IgD-negative memory B cell (primary cell): ENCODE results near the gene ZNF518A. TPM values are rescaled to one million over a fixed set of nuclear protein-coding genes. Genes with fewer than 3 reads are reported as not detected.
A peak's percentile ranks its signal among the peaks of the same experiment; 100 is the strongest.

Experiments
- H3K27ac Mint-ChIP-seq, 3 donors: one replicate each; pipeline ENCODE4 v1.8.0; 2020 to 2022; ENCODE audit warnings: mild to moderate bottlenecking in 3 of 3, mixed read lengths in 3 of 3, moderate library complexity in 1 of 3
- H3K27me3 Mint-ChIP-seq: one replicate; pipeline ENCODE4 v1.8.0; 2021; ENCODE audit warnings: mixed read lengths
- H3K36me3 Mint-ChIP-seq: one replicate; pipeline ENCODE4 v1.8.0; 2020; ENCODE audit warnings: mild to moderate bottlenecking, mixed read lengths
- H3K4me1 Mint-ChIP-seq, 3 donors: one replicate each; pipeline ENCODE4 v1.8.0; 2020 to 2022; ENCODE audit warnings: mixed read lengths in 3 of 3, mild to moderate bottlenecking in 1 of 3
- H3K4me3 Mint-ChIP-seq, 4 donors: one replicate each; pipeline ENCODE4 v1.8.0; 2020 to 2022; ENCODE audit warnings: mild to moderate bottlenecking in 4 of 4, mixed read lengths in 4 of 4, moderate library complexity in 3 of 4
- H3K9me3 Mint-ChIP-seq, 3 donors: one replicate each; pipeline ENCODE4 v1.8.0; 2020 to 2021; ENCODE audit warnings: mixed read lengths in 3 of 3, mild to moderate bottlenecking in 1 of 3
- polyA plus RNA-seq: library from polyadenylated mRNA; unstranded; fragments of 300-500 nt; fragmentation: Illumina TruSeq; gene quantifications from one replicate; pipeline ENCODE4 v1.2.3, GENCODE V29; 2021

ZNF518A gene
- polyA plus RNA-seq = 12.8 TPM

- peaks cover 10 to 22% (median 13%) of the 10 kb centered on the region in 3 donors for H3K4me1 Mint-ChIP-seq
- H3K36me3 Mint-ChIP-seq = peaks cover 13% of the 10 kb centered on the region
Measured at GRCh38 chr10:96129387-96130325, at the start of gene ZNF518A. Gene ZNF518A (plus strand): TSS chr10:96130297. CDS start chr10:96156323, 26,026 bp downstream.

GRCh38 chr10:96082153-96082552 is 47.9 kb upstream of the ZNF518A start:
- H3K9me3 Mint-ChIP-seq = no peaks in the 10 kb centered on the region
- H3K27me3 Mint-ChIP-seq = no peaks in the 10 kb centered on the region
- peaks cover 17% of the 10 kb centered on the region for H3K36me3 Mint-ChIP-seq
- H3K4me3 Mint-ChIP-seq = no peak overlapping the region
- peaks cover 0 to 1% (median 0%) of the 10 kb centered on the region in 3 donors for H3K4me1 Mint-ChIP-seq
- H3K27ac Mint-ChIP-seq = no peak overlapping the region

More at GRCh38 chr10:96129387-96130325, at the start of gene ZNF518A:
- Mint-ChIP-seq H3K27me3 (peaks cover 20% of the 10 kb centered on the region), H3K9me3 (peaks cover 2 to 4% (median 3%) of the 10 kb centered on the region in 3 donors), H3K4me3 (peak within 1 kb of the TSS; percentile 94 to 99 (median 98)), H3K27ac (peak within 1 kb of the TSS; percentile 99 to 100 (median 99))

DNA sequence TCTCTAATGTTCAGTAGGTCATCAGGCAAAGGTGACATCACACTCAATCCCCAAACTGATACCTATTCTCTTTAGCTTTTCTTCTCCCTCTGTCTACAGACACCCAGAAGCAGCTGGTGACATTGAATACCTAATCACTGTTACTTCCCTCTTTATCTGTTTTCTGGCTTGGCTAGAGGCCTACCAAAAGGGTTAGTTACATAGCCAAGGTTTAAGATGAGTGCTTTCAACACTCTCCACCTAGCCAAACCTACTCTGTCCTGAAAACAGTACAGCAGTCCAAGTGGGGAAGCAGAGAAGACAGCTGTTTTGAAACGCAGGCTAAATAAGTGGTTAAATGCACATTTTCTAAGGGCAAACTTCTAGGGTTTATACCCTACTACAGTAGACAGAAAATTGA is 47.3 kb upstream of the ZNF518A start:
- peaks cover 0 to 1% (median 0%) of the 10 kb centered on the region in 3 donors for H3K4me1 Mint-ChIP-seq
- no peaks in the 10 kb centered on the region for H3K9me3 Mint-ChIP-seq
- no peak overlapping the region for H3K27ac Mint-ChIP-seq
- H3K27me3 Mint-ChIP-seq = no peaks in the 10 kb centered on the region
- peaks cover 17% of the 10 kb centered on the region for H3K36me3 Mint-ChIP-seq
- peak overlapping the region in 1 of 4 donors; percentile 34 for H3K4me3 Mint-ChIP-seq

DNA sequence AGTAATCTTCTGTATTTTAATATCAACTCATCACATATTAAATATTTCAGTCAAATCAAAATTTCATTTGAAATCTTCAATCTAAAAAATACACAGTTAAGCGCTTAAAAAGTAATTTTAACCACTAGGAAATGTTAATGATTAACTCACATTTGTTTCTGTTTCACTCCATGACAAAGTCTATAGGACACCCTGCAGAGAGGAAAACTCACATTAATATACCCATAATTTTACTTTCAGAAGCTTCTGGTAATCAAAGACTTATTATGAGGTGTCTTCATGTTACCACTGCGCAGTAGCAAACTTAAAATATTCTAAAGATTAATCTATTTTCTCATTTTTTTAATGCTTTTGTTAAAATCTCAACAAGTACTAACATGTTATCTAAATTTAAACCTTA is 41.0 kb upstream of the ZNF518A start:
- Mint-ChIP-seq H3K4me1 (peaks cover 3 to 14% (median 7%) of the 10 kb centered on the region in 3 donors), H3K27ac (peak overlapping the region in 1 of 3 donors; percentile 99), H3K9me3 (peaks cover 0 to 4% (median 3%) of the 10 kb centered on the region in 3 donors), H3K27me3 (peaks cover 17% of the 10 kb centered on the region), H3K36me3 (peaks cover 5% of the 10 kb centered on the region), H3K4me3 (peak overlapping the region in 3 of 4 donors; percentile 96 to 99 (median 98))

GRCh38 chr10:96089670-96090462 is 40.2 kb upstream of the ZNF518A start:
- H3K27ac Mint-ChIP-seq = peak overlapping the region; percentile 99 to 100 (median 100)
- H3K4me1 Mint-ChIP-seq = peaks cover 3 to 14% (median 7%) of the 10 kb centered on the region in 3 donors
- H3K9me3 Mint-ChIP-seq = peaks cover 0 to 5% (median 5%) of the 10 kb centered on the region in 3 donors
- peak overlapping the region; percentile 96 to 99 (median 97) for H3K4me3 Mint-ChIP-seq
- H3K27me3 Mint-ChIP-seq = peaks cover 21% of the 10 kb centered on the region
- peaks cover 2% of the 10 kb centered on the region for H3K36me3 Mint-ChIP-seq

DNA sequence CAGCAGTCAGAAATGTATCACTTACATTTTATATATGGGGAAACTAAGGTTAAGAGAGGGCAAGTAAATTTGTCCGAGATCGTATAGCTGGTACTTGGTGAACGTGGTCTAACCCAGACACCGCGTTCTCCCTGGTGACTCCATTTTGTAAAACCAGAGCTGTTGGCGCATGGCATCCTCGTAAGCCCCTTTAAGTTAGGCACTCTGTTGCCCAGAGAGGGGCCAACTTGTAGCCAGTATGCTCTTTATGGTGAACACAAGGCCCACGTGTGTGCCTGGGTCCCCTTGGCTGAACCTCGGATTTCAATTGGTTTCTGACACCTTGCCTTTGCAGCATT is 39.7 kb upstream of the ZNF518A start:
- peak overlapping the region; percentile 99 to 100 (median 100) for H3K27ac Mint-ChIP-seq
- peaks cover 0 to 5% (median 5%) of the 10 kb centered on the region in 3 donors for H3K9me3 Mint-ChIP-seq
- peaks cover 27% of the 10 kb centered on the region for H3K27me3 Mint-ChIP-seq
- H3K4me1 Mint-ChIP-seq = peaks cover 3 to 14% (median 7%) of the 10 kb centered on the region in 3 donors
- H3K36me3 Mint-ChIP-seq = no peaks in the 10 kb centered on the region
- H3K4me3 Mint-ChIP-seq = peak overlapping the region; percentile 96 to 99 (median 97)

DNA sequence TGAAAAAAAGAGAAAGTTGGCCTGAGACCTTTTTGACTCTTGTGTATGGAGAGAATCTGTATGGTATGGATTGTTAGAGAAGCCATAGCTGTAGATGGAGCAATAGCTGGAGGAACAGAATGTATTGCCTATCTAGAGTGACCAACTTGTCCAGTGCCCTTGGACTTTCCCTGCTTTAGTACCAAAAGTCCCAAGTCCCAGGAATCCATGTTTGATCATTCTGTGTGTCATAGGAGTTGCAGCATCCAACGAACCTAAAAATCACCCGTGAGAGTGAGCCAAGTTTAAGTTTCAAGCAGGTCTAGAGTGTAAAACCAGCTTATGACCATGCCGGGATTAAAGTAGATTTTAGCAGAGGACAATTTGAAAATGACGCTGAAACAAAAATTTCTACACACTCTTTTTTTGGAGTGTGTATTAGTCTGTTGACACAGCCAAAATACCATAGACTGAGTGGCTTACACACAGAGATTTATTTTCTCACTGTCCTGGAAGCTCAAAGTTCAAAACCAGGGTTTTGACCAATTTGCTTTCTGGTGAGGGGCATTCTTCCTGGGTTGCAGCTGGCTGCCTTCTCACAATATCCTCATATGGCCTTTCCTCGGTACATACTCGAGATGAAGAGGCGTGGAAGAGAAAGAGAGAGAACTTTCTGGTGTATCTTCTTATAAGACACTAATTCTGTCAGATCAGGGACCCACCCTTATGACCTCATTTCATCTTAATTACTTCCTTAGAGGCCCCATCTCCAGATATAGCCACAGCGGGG is 36.9 kb upstream of the ZNF518A start:
- Mint-ChIP-seq H3K4me1 (peaks cover 3 to 14% (median 7%) of the 10 kb centered on the region in 3 donors), H3K36me3 (no peaks in the 10 kb centered on the region), H3K4me3 (peak overlapping the region in 1 of 4 donors; percentile 96), H3K9me3 (peaks cover 0 to 8% (median 5%) of the 10 kb centered on the region in 3 donors), H3K27ac (peak overlapping the region in 1 of 3 donors; percentile 33), H3K27me3 (peaks cover 36% of the 10 kb centered on the region)

DNA sequence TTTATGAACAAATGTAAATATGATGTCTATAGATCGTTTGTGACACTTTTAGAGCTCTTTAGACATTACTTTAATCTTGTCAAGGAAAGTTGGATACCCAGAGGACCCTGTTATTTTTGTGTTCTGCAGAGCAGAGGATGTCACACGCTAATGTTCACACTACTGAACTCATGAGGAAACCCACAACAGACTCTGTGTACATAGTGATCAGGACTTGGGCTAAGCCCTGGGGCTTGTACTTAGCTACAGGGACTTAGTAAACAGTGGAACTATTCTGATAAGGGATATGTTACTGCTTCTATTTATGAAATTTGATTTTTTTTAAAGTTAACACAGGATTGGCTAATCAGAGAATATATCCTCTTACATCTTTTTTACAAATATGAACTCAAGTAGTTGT is 36.1 kb upstream of the ZNF518A start:
- Mint-ChIP-seq H3K27me3 (peaks cover 37% of the 10 kb centered on the region), H3K27ac (peak overlapping the region in 1 of 3 donors; percentile 33), H3K9me3 (peaks cover 0 to 8% (median 5%) of the 10 kb centered on the region in 3 donors), H3K36me3 (no peaks in the 10 kb centered on the region), H3K4me3 (peak overlapping the region in 1 of 4 donors; percentile 6), H3K4me1 (peaks cover 3 to 14% (median 7%) of the 10 kb centered on the region in 3 donors)

- H3K36me3 Mint-ChIP-seq = no peaks in the 10 kb centered on the region
- H3K4me3 Mint-ChIP-seq = peak overlapping the region in 1 of 4 donors; percentile 8
- H3K27ac Mint-ChIP-seq = no peak overlapping the region
- peaks cover 0 to 8% (median 5%) of the 10 kb centered on the region in 3 donors for H3K9me3 Mint-ChIP-seq
- no peaks in the 10 kb centered on the region for H3K4me1 Mint-ChIP-seq
- H3K27me3 Mint-ChIP-seq = peaks cover 48% of the 10 kb centered on the region
Measured at GRCh38 chr10:96096958-96097357, 33.1 kb upstream of the ZNF518A start.

DNA sequence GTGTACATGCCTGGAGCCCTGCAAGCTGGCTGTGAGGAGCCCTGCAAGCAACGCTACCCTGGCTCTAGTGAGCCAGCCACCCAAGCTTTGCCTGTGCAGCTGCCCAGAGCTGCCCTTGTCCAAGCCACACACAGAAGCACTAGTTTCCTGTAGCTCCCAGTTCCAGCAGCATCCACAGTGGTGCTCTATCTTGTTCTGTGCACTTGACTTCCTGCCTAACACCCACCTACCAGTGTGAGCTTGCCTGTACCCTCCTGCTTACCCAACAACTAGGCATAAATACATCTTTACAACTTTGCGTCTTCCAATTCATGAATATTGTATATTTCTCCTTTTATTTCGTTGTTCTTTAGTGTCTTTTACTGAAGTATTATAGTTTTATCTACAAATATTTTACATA is 32.2 kb upstream of the ZNF518A start:
- no peak overlapping the region for H3K27ac Mint-ChIP-seq

DNA sequence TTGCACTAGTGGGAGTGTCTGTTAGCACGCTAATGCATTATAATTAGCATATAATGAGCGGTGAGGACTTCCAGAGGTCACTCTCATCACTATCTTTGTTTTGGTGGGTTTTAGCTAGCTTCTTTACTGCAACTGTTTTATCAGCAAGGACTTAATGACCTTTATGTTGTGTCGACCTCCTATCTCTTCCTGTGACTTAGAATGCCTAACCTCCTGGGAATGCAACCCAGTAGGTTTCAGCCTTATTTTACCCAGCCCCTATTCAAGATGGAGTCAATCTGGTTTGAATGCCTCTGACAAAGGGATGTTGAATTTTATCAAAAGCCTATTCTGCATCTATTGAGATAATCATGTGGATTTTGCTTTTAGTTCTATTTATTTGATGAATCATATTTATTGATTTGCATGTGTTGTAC is 22.5 kb upstream of the ZNF518A start:
- H3K4me1 Mint-ChIP-seq = no peaks in the 10 kb centered on the region
- peaks cover 58% of the 10 kb centered on the region for H3K27me3 Mint-ChIP-seq
- no peak overlapping the region for H3K4me3 Mint-ChIP-seq
- H3K27ac Mint-ChIP-seq = no peak overlapping the region
- H3K9me3 Mint-ChIP-seq = peaks cover 7 to 18% (median 11%) of the 10 kb centered on the region in 3 donors
- H3K36me3 Mint-ChIP-seq = peaks cover 3% of the 10 kb centered on the region

More for the DNA sequence above, 32.2 kb upstream of the ZNF518A start:
- Mint-ChIP-seq H3K4me3 (no peak overlapping the region), H3K4me1 (no peaks in the 10 kb centered on the region), H3K9me3 (peaks cover 0 to 6% (median 5%) of the 10 kb centered on the region in 3 donors), H3K27me3 (peaks cover 44% of the 10 kb centered on the region), H3K36me3 (no peaks in the 10 kb centered on the region)

DNA sequence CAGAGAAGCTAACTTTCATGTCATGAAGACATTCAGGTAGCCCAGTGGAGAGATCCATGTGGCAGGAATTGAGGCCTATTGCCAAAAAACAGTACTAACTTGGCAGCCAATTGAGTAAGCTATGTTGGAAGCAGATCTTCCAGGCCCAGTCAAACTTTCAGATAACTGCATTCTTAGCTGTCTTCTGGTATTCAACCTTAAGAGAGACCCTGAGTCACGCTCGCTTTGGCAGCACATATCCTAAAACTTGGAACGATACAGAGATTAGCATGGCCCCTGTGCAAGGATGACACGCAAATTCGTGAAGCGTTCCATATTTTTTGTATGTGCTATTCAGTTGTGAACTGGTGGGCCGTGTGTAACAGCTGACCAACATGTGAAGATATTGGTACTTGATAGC is 17.6 kb upstream of the ZNF518A start:
- no peak overlapping the region for H3K4me3 Mint-ChIP-seq
- H3K27me3 Mint-ChIP-seq = peaks cover 58% of the 10 kb centered on the region
- no peaks in the 10 kb centered on the region for H3K4me1 Mint-ChIP-seq
- peaks cover 9 to 19% (median 11%) of the 10 kb centered on the region in 3 donors for H3K9me3 Mint-ChIP-seq
- no peak overlapping the region for H3K27ac Mint-ChIP-seq
- H3K36me3 Mint-ChIP-seq = peaks cover 3% of the 10 kb centered on the region

GRCh38 chr10:96118604-96119450 is 11.3 kb upstream of the ZNF518A start:
- Mint-ChIP-seq H3K27ac (no peak overlapping the region), H3K27me3 (peaks cover 36% of the 10 kb centered on the region), H3K9me3 (peaks cover 0 to 2% (median 1%) of the 10 kb centered on the region in 3 donors), H3K36me3 (no peaks in the 10 kb centered on the region), H3K4me3 (no peak overlapping the region), H3K4me1 (peaks cover 0 to 3% (median 0%) of the 10 kb centered on the region in 3 donors)
